ENCODE data around the gene PDE6B. TPM values are rescaled to one million over a fixed set of nuclear protein-coding genes. Genes with fewer than 3 reads are reported as not detected.
A peak's percentile ranks its signal among the peaks of the same experiment; 100 is the strongest.

PDE6B gene
- total RNA-seq, 1 experiment from 2014 or later, result not detected

DNA sequence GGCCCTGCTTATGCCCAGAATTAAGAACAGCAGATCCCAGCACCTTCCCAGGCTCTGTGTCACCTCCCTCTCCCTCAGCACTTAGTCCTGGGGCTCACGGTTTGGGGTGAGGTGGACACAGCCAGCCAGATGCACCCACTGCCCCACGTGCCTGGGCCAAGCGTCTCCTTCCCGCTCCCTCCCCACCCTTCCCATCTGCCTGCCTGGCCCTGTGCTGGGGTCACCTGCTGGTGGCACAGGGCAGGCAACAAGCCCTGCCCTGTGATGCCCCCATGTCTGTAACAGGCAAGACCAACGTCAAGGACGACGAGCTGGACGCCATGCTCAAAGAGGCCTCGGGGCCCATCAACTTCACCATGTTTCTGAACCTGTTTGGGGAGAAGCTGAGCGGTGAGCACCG lies 54.3 kb downstream of the PDE6B start:
- DNase-seq (ENCODE audit: unreplicated experiment), result no peak
- H3K4me3 Mint-ChIP-seq (ENCODE audit: unreplicated experiment), result no peak overlapping the region
- no peak overlapping the region for H3K27ac Mint-ChIP-seq (ENCODE audit: low read depth, unreplicated experiment)
- ChIA-PET CTCF (no interaction called here), POLR2A (interaction anchor here (0.5 kb wide), 1 partner anchor 331 kb away, joined by 4 read pairs; no protein-coding TSS in a partner anchor)
- H3K36me3 Mint-ChIP-seq (ENCODE audit: insufficient read depth, unreplicated experiment), result peaks cover 11% of the 10 kb centered on the region
- no TSS peak for BruUV-seq (replicated peaks)
- H3K9me3 Mint-ChIP-seq (ENCODE audit: unreplicated experiment), result no peaks in the 10 kb centered on the region
- H3K4me1 Mint-ChIP-seq (ENCODE audit: insufficient read depth, unreplicated experiment), result peaks cover 8% of the 10 kb centered on the region
- intact Hi-C loops (cut with micrococcal nuclease), result loop anchor here (10.0 kb wide), 1 partner anchor 205 kb away; no protein-coding TSS in a partner anchor
- TF ChIP-seq, protein P1, sequence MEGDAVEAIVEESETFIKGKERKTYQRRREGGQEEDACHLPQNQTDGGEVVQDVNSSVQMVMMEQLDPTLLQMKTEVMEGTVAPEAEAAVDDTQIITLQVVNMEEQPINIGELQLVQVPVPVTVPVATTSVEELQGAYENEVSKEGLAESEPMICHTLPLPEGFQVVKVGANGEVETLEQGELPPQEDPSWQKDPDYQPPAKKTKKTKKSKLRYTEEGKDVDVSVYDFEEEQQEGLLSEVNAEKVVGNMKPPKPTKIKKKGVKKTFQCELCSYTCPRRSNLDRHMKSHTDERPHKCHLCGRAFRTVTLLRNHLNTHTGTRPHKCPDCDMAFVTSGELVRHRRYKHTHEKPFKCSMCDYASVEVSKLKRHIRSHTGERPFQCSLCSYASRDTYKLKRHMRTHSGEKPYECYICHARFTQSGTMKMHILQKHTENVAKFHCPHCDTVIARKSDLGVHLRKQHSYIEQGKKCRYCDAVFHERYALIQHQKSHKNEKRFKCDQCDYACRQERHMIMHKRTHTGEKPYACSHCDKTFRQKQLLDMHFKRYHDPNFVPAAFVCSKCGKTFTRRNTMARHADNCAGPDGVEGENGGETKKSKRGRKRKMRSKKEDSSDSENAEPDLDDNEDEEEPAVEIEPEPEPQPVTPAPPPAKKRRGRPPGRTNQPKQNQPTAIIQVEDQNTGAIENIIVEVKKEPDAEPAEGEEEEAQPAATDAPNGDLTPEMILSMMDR (IDR thresholded peaks at IDR 0.05; ENCODE audit: unreplicated experiment), result no peak
- H3K27me3 Mint-ChIP-seq (ENCODE audit: insufficient read depth, unreplicated experiment), result no peaks in the 10 kb centered on the region

DNA sequence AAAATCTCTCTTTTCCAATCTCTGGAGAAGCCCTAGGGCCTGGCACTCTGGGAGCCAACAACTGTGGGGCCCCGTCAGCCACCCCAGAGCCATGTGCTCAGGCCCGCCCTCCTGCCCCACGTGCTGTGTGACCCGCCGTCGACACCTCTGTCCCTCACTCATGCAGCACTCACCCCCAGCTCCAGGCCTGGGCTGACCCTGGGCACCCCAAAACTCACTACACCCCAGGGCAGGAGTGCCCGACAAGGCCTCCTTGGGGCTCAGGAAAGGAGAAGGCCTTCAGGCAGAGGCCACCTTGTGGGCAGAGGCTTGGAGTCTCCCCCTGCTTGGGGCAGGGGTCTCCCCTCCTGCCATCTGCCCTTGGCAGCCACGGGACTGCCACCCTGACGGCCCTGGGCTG lies 54.7 kb downstream of the PDE6B start:
- BruUV-seq (replicated peaks), result no TSS peak
- Mint-ChIP-seq H3K36me3 (ENCODE audit: insufficient read depth, unreplicated experiment) (peaks cover 11% of the 10 kb centered on the region), H3K4me3 (ENCODE audit: unreplicated experiment) (peak overlapping the region; percentile 10), H3K4me1 (ENCODE audit: insufficient read depth, unreplicated experiment) (peaks cover 8% of the 10 kb centered on the region), H3K9me3 (ENCODE audit: unreplicated experiment) (no peaks in the 10 kb centered on the region), H3K27ac (ENCODE audit: low read depth, unreplicated experiment) (no peak overlapping the region), H3K27me3 (ENCODE audit: insufficient read depth, unreplicated experiment) (no peaks in the 10 kb centered on the region)
- no peak for DNase-seq (ENCODE audit: unreplicated experiment)
- ChIA-PET CTCF (interaction anchor here (0.9 kb wide), 1 partner anchor 78 kb away, joined by 3 read pairs; no protein-coding TSS in a partner anchor), POLR2A (no interaction called here)
- TF ChIP-seq, protein P1 (IDR thresholded peaks at IDR 0.05; ENCODE audit: unreplicated experiment), result no peak
- intact Hi-C loops (cut with micrococcal nuclease), result no loop called here

DNA sequence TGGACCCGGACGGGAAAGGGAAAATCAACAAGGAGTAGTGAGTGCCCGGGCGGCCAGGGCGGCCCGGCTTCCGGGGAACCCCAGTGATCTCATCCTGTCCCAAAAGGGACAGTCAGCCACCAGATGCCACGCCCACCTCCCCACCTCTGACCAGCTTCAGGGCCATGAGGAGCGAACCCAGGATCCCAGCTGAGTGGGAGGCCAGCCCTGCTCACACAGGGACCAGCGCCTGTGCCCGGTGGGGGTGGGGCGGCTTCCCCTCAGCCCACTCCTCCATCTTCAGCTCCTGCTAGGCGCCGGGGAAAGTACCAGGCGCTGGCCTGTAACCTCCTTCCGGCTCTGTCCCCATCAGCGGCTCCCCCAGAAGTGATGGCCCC lies 55.2 kb downstream of the PDE6B start:
- H3K4me1 Mint-ChIP-seq (ENCODE audit: insufficient read depth, unreplicated experiment), result peaks cover 8% of the 10 kb centered on the region
- POLR2A ChIA-PET, result no interaction called here
- H3K4me3 Mint-ChIP-seq (ENCODE audit: unreplicated experiment), result peak overlapping the region; percentile 10
- TF ChIP-seq, protein P1 (IDR thresholded peaks at IDR 0.05; ENCODE audit: unreplicated experiment), result no peak
- H3K27me3 Mint-ChIP-seq (ENCODE audit: insufficient read depth, unreplicated experiment), result no peaks in the 10 kb centered on the region
- intact Hi-C loops (cut with micrococcal nuclease), result no loop called here
- peaks cover 16% of the 10 kb centered on the region for H3K36me3 Mint-ChIP-seq (ENCODE audit: insufficient read depth, unreplicated experiment)
- no peaks in the 10 kb centered on the region for H3K9me3 Mint-ChIP-seq (ENCODE audit: unreplicated experiment)
- no TSS peak for BruUV-seq (replicated peaks)
- DNase-seq (ENCODE audit: unreplicated experiment), result no peak
- no peak overlapping the region for H3K27ac Mint-ChIP-seq (ENCODE audit: low read depth, unreplicated experiment)
- CTCF ChIA-PET, result interaction anchor here (0.6 to 0.9 kb wide), 2 partner anchors 20 to 78 kb away, joined by 3 read pairs; no protein-coding TSS in a partner anchor

DNA sequence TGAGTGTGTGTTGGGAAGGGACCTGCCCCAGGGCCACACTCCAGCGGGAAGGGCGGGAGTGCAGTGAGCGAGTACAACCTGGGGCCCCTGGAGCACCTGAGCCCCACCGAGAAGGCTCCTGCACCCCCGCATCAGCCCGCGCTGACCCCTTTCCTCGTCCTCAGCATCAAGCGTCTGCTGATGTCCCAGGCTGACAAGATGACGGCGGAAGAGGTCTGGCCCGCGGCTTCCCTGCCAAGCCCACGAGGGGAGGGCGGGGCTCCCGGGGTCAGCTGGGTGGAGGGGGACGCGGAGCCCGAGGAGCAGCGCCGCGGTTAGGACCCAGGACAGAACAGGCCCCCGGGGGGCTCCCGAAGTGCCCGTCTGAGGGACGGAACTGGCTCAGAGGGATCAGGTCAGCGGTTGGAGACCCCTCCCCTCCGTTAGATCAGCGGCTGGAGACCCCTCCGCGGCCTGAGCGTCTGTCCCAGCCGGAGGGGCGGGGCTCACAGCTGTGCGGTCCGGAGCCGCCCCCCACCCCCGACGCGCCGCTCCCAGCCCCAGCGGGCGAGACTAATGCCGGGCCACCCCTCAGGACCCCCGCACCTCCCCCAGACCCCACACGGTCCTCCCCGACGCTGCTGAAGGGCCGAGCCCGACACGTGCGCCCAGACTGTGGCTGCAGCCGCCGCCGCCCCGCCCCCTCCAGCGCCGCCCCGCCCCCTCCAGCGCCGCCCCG lies 55.7 kb downstream of the PDE6B start:
- H3K27me3 Mint-ChIP-seq (ENCODE audit: insufficient read depth, unreplicated experiment), result no peaks in the 10 kb centered on the region
- peaks cover 8% of the 10 kb centered on the region for H3K4me1 Mint-ChIP-seq (ENCODE audit: insufficient read depth, unreplicated experiment)
- H3K27ac Mint-ChIP-seq (ENCODE audit: low read depth, unreplicated experiment), result no peak overlapping the region
- BruUV-seq (replicated peaks), result no TSS peak
- TF ChIP-seq, protein P1 (IDR thresholded peaks at IDR 0.05; ENCODE audit: unreplicated experiment), result no peak
- intact Hi-C loops (cut with micrococcal nuclease), result no loop called here
- DNase-seq (ENCODE audit: unreplicated experiment), result no peak
- ChIA-PET CTCF (interaction anchor here (0.6 to 1.0 kb wide), 3 partner anchors 19 to 79 kb away, joined by 3 read pairs; no protein-coding TSS in a partner anchor), POLR2A (interaction anchor here (0.7 kb wide), 1 partner anchor 52 kb away, joined by 3 read pairs; no protein-coding TSS in a partner anchor)
- no peaks in the 10 kb centered on the region for H3K9me3 Mint-ChIP-seq (ENCODE audit: unreplicated experiment)
- H3K4me3 Mint-ChIP-seq (ENCODE audit: unreplicated experiment), result peak overlapping the region; percentile 44
- H3K36me3 Mint-ChIP-seq (ENCODE audit: insufficient read depth, unreplicated experiment), result peaks cover 16% of the 10 kb centered on the region

Data from MCF 10A (cell line).